Astrocyte of the cerebellum (primary cell): ENCODE results near the gene DUOXA2.
A peak's percentile ranks its signal among the peaks of the same experiment; 100 is the strongest.

Experiments used
- DNase-seq: peaks from one replicate; pipeline ENCODE4 v3.0.0-alpha.2; 2011; ENCODE audit warnings: low read depth
- H3K4me3 ChIP-seq: 2 replicates; pipeline ENCODE4 v1.5.1; 2011; ENCODE audit warnings: mild to moderate bottlenecking, low read depth, low read length, moderate library complexity
- CTCF ChIP-seq: IDR thresholded peaks from 2 replicates; pipeline ENCODE4 v1.5.1; 2012; ENCODE audit warnings: low read length, low read depth, moderate library complexity, mild to moderate bottlenecking; ENCODE audit errors: missing control alignments
- in situ Hi-C: cut with HindIII; loops from 2 replicates; pipeline ENCODE4 v1.10.0; 2017; ENCODE audit warnings: low sequenced_read_pairs

The DUOXA2 gene

GRCh38 chr15:45166834-45167630 lies 52.9 kb downstream of the DUOXA2 start:
- peak overlapping the region; percentile 42 for H3K4me3 ChIP-seq
- peak; percentile 56 for TF ChIP-seq CTCF
- DNase-seq, result peak; percentile 36
- in situ Hi-C loops, result loop anchor here (10.0 kb wide), 1 partner anchor 238 kb away; a partner anchor contains a TSS

- no peak for TF ChIP-seq CTCF
- H3K4me3 ChIP-seq, result peak overlapping the region; percentile 42
- in situ Hi-C loops, result loop anchor here (10.0 kb wide), 1 partner anchor 237 kb away; a partner anchor contains a TSS
- no peak for DNase-seq
Measured at GRCh38 chr15:45167631-45168205, 53.6 kb downstream of the DUOXA2 start.
